GM12878 (cell line): ENCODE measurements around the gene UQCR10. TPM values are rescaled to one million over a fixed set of nuclear protein-coding genes. Genes with fewer than 3 reads are reported as not detected.

Experiments
- ATAC-seq: fragments of 200-7000 bp; cut with Tn5 transposase; 3 replicates; pipeline ENCODE4 v1.9.1; 2020; ENCODE audit warnings: mild to moderate bottlenecking, moderate library complexity
- BruUV-seq: library from RNA; stranded (reverse); fragments of 400-500 nt; replicated peaks from 2 replicates; lab custom pipeline; 2021; lab: Mats Ljungman, UMichigan
- CTCF ChIA-PET: fragments of 300-600 bp; sonication (Branson Sonifier 250); formaldehyde crosslinking; extraction: SDS; loops from one replicate; lab custom pipeline; 2021; ENCODE audit warnings: inconsistent platforms; lab: Yijun Ruan, JAX
- POLR2A ChIA-PET: fragments of 350-600 bp; formaldehyde crosslinking; extraction: SDS; loops from one replicate; lab custom pipeline; 2021; ENCODE audit warnings: inconsistent platforms; lab: Charles Lee
- RAD21 ChIA-PET: fragments of 300-600 bp; sonication (Branson Sonifier 250); formaldehyde crosslinking; loops from one replicate; lab custom pipeline; 2023; ENCODE audit warnings: antibody characterized with exemption; ENCODE audit not compliant: unreplicated experiment; lab: Charles Lee
- SMC1A ChIA-PET: fragments of 300-600 bp; sonication (Branson Sonifier 250); formaldehyde crosslinking; loops from one replicate; lab custom pipeline; 2023; ENCODE audit not compliant: unreplicated experiment, uncharacterized antibody; lab: Charles Lee
- DNase-seq: peaks from one replicate; pipeline ENCODE4 v3.0.0-alpha.2; 2011; ENCODE audit warnings: low read depth, low spot score
- FAIRE-seq: peaks from 3 replicates; lab custom pipeline; 2011; peaks lifted over from hg19 to GRCh38; lab: Jason Lieb, UNC
- H2AFZ ChIP-seq: 2 replicates; pipeline ENCODE4 v1.6.0; 2011; ENCODE audit warnings: low read depth, low read length, control low read depth; ENCODE audit not compliant: control insufficient read depth
- H3K27ac ChIP-seq: 2 replicates; pipeline ENCODE4 v1.5.1; 2011; ENCODE audit warnings: control low read depth; ENCODE audit not compliant: control insufficient read depth, insufficient read depth
- H3K27me3 ChIP-seq, 2 experiments: replicated peaks in 1 of 2; 2 replicates each; pipeline versions ENCODE4 v1.6.0 to v1.6.1; 2011; ENCODE audit warnings: low read length in 1 of 2; ENCODE audit not compliant: control insufficient read depth in 2 of 2, insufficient read depth in 2 of 2
- H3K36me3 ChIP-seq, 2 experiments: 2 replicates each; pipeline ENCODE4 v1.5.1; 2011; ENCODE audit warnings: low read length in 1 of 2; ENCODE audit not compliant: control insufficient read depth in 2 of 2, insufficient read depth in 2 of 2
- H3K4me1 ChIP-seq: 2 replicates; pipeline ENCODE4 v1.6.1; 2011; ENCODE audit warnings: mild to moderate bottlenecking, low read length, moderate library complexity, mixed read lengths; ENCODE audit not compliant: control insufficient read depth, insufficient read depth
- H3K4me2 ChIP-seq: 2 replicates; pipeline ENCODE4 v1.6.0; 2011; ENCODE audit warnings: control low read depth; ENCODE audit not compliant: control insufficient read depth, insufficient read depth
- H3K4me3 ChIP-seq: fragments of 200-600 bp; sonication (generic); 2 replicates; pipeline ENCODE4 v1.5.1; 2016
- H3K79me2 ChIP-seq: 2 replicates; pipeline ENCODE4 v1.6.0; 2011; ENCODE audit warnings: low read length; ENCODE audit not compliant: control insufficient read depth, insufficient read depth
- H3K9ac ChIP-seq: 2 replicates; pipeline ENCODE4 v1.8.0; 2011; ENCODE audit warnings: low read length, control low read depth, mixed read lengths; ENCODE audit not compliant: control insufficient read depth, insufficient read depth
- H3K9me3 ChIP-seq: replicated peaks from 3 replicates; pipeline ENCODE4 v1.5.1; 2011; ENCODE audit warnings: mild to moderate bottlenecking, low read length; ENCODE audit not compliant: control insufficient read depth, insufficient read depth
- H4K20me1 ChIP-seq: 2 replicates; pipeline ENCODE4 v1.6.0; 2011; ENCODE audit not compliant: control insufficient read depth, insufficient read depth
- ATF7 ChIP-seq: fragments of 450-650 bp; IDR thresholded peaks from 2 replicates; pipeline ENCODE4 v1.6.1; 2016; ENCODE audit warnings: low read depth, mild to moderate bottlenecking
- FOXK2 ChIP-seq: fragments of 450-650 bp; IDR thresholded peaks from 2 replicates; pipeline ENCODE4 v1.6.1; 2017; ENCODE audit warnings: mild to moderate bottlenecking, moderate library complexity
- IKZF2 ChIP-seq, 2 experiments: fragments of 450-650 bp; IDR thresholded peaks; 2 replicates each; pipeline ENCODE4 v1.6.1; 2017; ENCODE audit warnings: mild to moderate bottlenecking in 2 of 2, moderate library complexity in 2 of 2
- IRF4 ChIP-seq: IDR thresholded peaks from 2 replicates; pipeline ENCODE4 v1.6.1; 2011; ENCODE audit warnings: low read depth, low read length
- NR2C2 ChIP-seq: IDR thresholded peaks from 2 replicates; pipeline ENCODE4 v1.6.1; 2011; ENCODE audit warnings: borderline replicate concordance, low read depth; ENCODE audit not compliant: control insufficient read depth, insufficient read length
- NR2F1 ChIP-seq: fragments of 450-650 bp; conservative IDR thresholded peaks from 2 replicates; pipeline ENCODE4 v1.6.1; 2017; ENCODE audit warnings: mild to moderate bottlenecking
- SREBF1 ChIP-seq: IDR thresholded peaks from 2 replicates; pipeline ENCODE4 v1.6.1; 2012; ENCODE audit warnings: mild to moderate bottlenecking, low read length
- TCF3 ChIP-seq: IDR thresholded peaks from 2 replicates; pipeline ENCODE4 v1.6.1; 2012; ENCODE audit warnings: low read depth, mild to moderate bottlenecking, low read length, borderline replicate concordance; ENCODE audit not compliant: insufficient read depth
- ZNF207 ChIP-seq: fragments of 450-650 bp; IDR thresholded peaks from 2 replicates; pipeline ENCODE4 v1.6.1; 2014; ENCODE audit warnings: antibody characterized with exemption, mild to moderate bottlenecking, borderline replicate concordance
- WGBS: methylation state at CpG from one replicate; pipeline ENCODE4 v1.1.6; 2016; ENCODE audit warnings: low lambda C conversion rate; ENCODE audit not compliant: insufficient replicate concordance, insufficient coverage; ENCODE audit errors: missing lambda C conversion rate; 5-methylcytosine and 5-hydroxymethylcytosine counted together
- in situ Hi-C: fragments of 300-500 bp; cut with MboI; formaldehyde crosslinking; loops from 9 replicates; pipeline ENCODE4 v1.14.3; 2018; ENCODE audit warnings: mixed read lengths
- intact Hi-C: fragments of 100-400 bp; cut with micrococcal nuclease; formaldehyde crosslinking; loops from one replicate; pipeline ENCODE4 v1.14.2; 2022; ENCODE audit not compliant: unreplicated experiment
- polyA plus RNA-seq, 11 experiments: library from polyadenylated mRNA; depleted of rRNA in 4 of 11; unstranded in 6 of 11; stranded (reverse) in 5 of 11; fragments of >200 nt; fragmentation: Nextera tagmentation in 4 of 11; fragmentation: Illumina TruSeq in 1 of 11; extraction: Ambion mirVana in 4 of 11; extraction: Trizol in 1 of 11; gene quantifications; 1 replicate in 1 of 11; 2 replicates in 10 of 11; pipeline versions ENCODE4 v1.2.1 to v1.2.3, GENCODE V29; 2011 to 2016; ENCODE audit warnings: inconsistent platforms in 2 of 11, missing spikeins in 2 of 11, low read depth in 1 of 11
- total RNA-seq, 4 experiments: library from RNA; depleted of rRNA in 3 of 4; stranded (reverse); fragments of >200 nt in 3 of 4; fragmentation: Illumina TruSeq in 1 of 4; extraction: Trizol in 1 of 4; gene quantifications; 2 replicates each; pipeline versions ENCODE4 v1.2.1 to v1.2.3, GENCODE V29; 2013 to 2021
- TF ChIP-seq, protein P1 (sequence below): fragments of 450-650 bp; formaldehyde crosslinking; IDR thresholded peaks from 2 replicates; pipeline ENCODE4 v1.4.0; 2022; ENCODE audit warnings: mild to moderate bottlenecking, moderate library complexity
- TF ChIP-seq, protein P2 (sequence below): fragments of 450-650 bp; IDR thresholded peaks from 2 replicates; pipeline ENCODE4 v1.6.1; 2016; ENCODE audit warnings: mild to moderate bottlenecking
- TF ChIP-seq, protein P3 (sequence below): fragments of 450-650 bp; IDR thresholded peaks from 2 replicates; pipeline ENCODE4 v1.6.1; 2014; ENCODE audit warnings: mild to moderate bottlenecking
- TF ChIP-seq, protein P4 (sequence below): IDR thresholded peaks from 2 replicates; pipeline ENCODE4 v1.6.1; 2011; ENCODE audit warnings: mild to moderate bottlenecking, low read depth, low read length, moderate library complexity; ENCODE audit not compliant: insufficient replicate concordance

UQCR10 gene
- total and polyA plus RNA-seq, 10 of the 15 experiments (the other 5 are each of a cell fraction or from before 2014, with no cell fraction given): 144 to 1,021 (median 214) TPM

DNA sequence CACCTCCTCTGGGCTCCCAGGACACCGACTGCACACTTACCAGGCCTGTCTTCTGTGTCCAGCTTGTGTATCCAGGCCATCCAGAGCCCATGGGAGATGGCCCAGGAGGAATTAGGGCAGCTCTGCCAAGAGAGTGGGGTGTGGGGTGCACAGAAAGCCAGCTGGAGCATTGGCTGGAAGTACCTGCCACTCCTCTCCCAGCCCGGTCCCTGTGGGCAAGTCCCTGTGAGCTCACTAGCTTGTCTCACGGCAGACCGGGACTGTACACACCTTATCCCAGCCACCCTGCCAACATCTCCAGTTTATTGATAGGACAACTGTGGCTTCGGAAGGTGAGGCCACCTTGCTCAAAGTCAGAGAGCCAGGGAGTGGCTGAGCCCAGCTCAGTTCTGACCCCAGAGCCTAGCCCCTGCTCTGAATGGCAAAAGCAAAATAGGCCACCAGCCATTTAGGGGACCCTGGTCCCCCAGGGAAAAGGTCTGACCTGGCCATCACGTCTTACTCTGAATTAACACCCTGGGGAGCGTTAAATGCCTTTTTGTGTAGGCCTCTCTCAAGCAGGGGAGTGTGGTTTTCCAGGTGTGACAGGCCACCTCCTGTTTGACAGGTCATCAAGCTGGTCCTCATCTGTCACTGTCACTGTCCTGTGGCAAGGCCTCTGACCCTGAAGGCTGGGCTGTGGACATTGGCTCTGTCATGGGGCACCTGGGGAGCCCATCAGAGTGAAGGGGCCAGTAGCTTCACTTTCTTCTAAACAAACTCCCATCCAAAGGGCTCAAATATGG is 15.1 kb downstream of the UQCR10 start:
- Histone ChIP-seq H3K36me3 (0 out of 4 replicates have a peak, but pooled peaks cover 0 to under 1% of the 10 kb centered on the region in 2 experiments), H2AFZ (no peak overlapping the region), H4K20me1 (no peaks in the 10 kb centered on the region), H3K27ac (no peak overlapping the region), H3K9me3 (no peaks in the 10 kb centered on the region), H3K4me3 (no peak overlapping the region), H3K4me1 (no peaks in the 10 kb centered on the region), H3K9ac (no peak overlapping the region), H3K79me2 (no peaks in the 10 kb centered on the region), H3K4me2 (no peak overlapping the region), H3K27me3 (no peaks in the 10 kb centered on the region)
- TF ChIP-seq NR2C2 (no peak), ATF7 (no peak), IKZF2 (IDR thresholded peaks at IDR 0.05) (no peak), IRF4 (no peak), TCF3 (no peak), SREBF1 (no peak), ZNF207 (no peak), FOXK2 (no peak), NR2F1 (peak; percentile 30; the same call in 1 of the 2 replicates)
- TF ChIP-seq, protein P1, sequence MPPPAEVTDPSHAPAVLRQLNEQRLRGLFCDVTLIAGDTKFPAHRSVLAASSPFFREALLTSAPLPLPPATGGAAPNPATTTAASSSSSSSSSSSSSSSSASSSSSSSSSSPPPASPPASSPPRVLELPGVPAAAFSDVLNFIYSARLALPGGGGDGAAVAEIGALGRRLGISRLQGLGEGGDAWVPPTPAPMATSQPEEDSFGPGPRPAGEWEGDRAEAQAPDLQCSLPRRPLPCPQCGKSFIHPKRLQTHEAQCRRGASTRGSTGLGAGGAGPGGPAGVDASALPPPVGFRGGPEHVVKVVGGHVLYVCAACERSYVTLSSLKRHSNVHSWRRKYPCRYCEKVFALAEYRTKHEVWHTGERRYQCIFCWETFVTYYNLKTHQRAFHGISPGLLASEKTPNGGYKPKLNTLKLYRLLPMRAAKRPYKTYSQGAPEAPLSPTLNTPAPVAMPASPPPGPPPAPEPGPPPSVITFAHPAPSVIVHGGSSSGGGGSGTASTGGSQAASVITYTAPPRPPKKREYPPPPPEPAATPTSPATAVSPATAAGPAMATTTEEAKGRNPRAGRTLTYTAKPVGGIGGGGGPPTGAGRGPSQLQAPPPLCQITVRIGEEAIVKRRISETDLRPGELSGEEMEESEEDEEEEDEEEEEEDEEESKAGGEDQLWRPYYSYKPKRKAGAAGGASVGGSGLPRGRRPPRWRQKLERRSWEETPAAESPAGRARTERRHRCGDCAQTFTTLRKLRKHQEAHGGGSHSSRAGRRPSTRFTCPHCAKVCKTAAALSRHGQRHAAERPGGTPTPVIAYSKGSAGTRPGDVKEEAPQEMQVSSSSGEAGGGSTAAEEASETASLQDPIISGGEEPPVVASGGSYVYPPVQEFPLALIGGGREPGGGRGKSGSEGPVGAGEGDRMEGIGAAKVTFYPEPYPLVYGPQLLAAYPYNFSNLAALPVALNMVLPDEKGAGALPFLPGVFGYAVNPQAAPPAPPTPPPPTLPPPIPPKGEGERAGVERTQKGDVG (CRISPR knock-in tag): no peak
- TF ChIP-seq, protein P2, sequence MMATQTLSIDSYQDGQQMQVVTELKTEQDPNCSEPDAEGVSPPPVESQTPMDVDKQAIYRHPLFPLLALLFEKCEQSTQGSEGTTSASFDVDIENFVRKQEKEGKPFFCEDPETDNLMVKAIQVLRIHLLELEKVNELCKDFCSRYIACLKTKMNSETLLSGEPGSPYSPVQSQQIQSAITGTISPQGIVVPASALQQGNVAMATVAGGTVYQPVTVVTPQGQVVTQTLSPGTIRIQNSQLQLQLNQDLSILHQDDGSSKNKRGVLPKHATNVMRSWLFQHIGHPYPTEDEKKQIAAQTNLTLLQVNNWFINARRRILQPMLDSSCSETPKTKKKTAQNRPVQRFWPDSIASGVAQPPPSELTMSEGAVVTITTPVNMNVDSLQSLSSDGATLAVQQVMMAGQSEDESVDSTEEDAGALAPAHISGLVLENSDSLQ: 0 out of 2 replicates have a peak, but pooled peaks have one; percentile 5
- TF ChIP-seq, protein P3, sequence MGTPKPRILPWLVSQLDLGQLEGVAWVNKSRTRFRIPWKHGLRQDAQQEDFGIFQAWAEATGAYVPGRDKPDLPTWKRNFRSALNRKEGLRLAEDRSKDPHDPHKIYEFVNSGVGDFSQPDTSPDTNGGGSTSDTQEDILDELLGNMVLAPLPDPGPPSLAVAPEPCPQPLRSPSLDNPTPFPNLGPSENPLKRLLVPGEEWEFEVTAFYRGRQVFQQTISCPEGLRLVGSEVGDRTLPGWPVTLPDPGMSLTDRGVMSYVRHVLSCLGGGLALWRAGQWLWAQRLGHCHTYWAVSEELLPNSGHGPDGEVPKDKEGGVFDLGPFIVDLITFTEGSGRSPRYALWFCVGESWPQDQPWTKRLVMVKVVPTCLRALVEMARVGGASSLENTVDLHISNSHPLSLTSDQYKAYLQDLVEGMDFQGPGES: no peak
- TF ChIP-seq, protein P4, sequence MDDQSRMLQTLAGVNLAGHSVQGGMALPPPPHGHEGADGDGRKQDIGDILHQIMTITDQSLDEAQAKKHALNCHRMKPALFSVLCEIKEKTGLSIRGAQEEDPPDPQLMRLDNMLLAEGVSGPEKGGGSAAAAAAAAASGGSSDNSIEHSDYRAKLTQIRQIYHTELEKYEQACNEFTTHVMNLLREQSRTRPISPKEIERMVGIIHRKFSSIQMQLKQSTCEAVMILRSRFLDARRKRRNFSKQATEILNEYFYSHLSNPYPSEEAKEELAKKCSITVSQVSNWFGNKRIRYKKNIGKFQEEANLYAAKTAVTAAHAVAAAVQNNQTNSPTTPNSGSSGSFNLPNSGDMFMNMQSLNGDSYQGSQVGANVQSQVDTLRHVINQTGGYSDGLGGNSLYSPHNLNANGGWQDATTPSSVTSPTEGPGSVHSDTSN: no peak
- ChIA-PET CTCF (interaction anchor here (0.8 to 1.7 kb wide), 2 partner anchors 10 to 223 kb away, joined by 5 to 6 read pairs; no protein-coding TSS in a partner anchor), POLR2A (interaction anchor here (0.5 to 1.8 kb wide), 2 partner anchors 14 to 186 kb away, joined by 3 to 5 read pairs; no protein-coding TSS in a partner anchor), SMC1A (interaction anchor here (0.9 to 1.4 kb wide), 2 partner anchors 10 to 13 kb away, joined by 3 to 4 read pairs; no protein-coding TSS in a partner anchor), RAD21 (interaction anchor here (0.9 to 1.8 kb wide), 2 partner anchors 9 to 101 kb away, joined by 3 read pairs; partner anchors contain the start of gene MTMR3)
- FAIRE-seq (no peak), DNase-seq (no peak), ATAC-seq (peak; percentile 25; the same call in 1 of the 3 replicates)
- in situ Hi-C loops: no loop called here
- WGBS: 42% methylated on average over 7 of the region's 7 CpGs
- intact Hi-C loops: no loop called here
- BruUV-seq: no TSS peak
